Stomach (tissue), 4 donors: ENCODE data around the gene NUDT4B.
"Not testable (repeated sequence)": the region's sequence is repeated elsewhere in the genome, so short reads cannot be mapped to it uniquely, and the experiment has no call there.

Experiments
- CTCF ChIP-seq, 7 experiments: fragments of 450-650 bp in 4 of 7; fragments of 200-600 bp in 3 of 7; sonication (generic) in 3 of 7; IDR thresholded peaks; one replicate each; pipeline ENCODE4 v1.5.1; 2016 to 2019; ENCODE audit warnings: antibody characterized with exemption in 7 of 7, control low read depth in 2 of 7, mild to moderate bottlenecking in 1 of 7
- EP300 ChIP-seq: sonication (generic); formaldehyde crosslinking; IDR thresholded peaks from one replicate; pipeline ENCODE4 v1.6.1; 2017; ENCODE audit warnings: antibody characterized with exemption
- POLR2AphosphoS5 ChIP-seq, 3 donors: sonication (generic); formaldehyde crosslinking; IDR thresholded peaks; one replicate each; pipeline ENCODE4 v1.6.1; 2016; ENCODE audit warnings: antibody characterized with exemption in 3 of 3

GRCh38 chr1:148716966-148717520 lies 31.5 kb upstream of the NUDT4B start:
- not testable (repeated sequence) for TF ChIP-seq CTCF (IDR thresholded peaks at IDR 0.05); EP300; POLR2AphosphoS5 (IDR thresholded peaks at IDR 0.05)
